Frontal cortex (tissue), 4 donors: ENCODE results near the gene ACADS. TPM values are rescaled to one million over a fixed set of nuclear protein-coding genes. Genes with fewer than 3 reads are reported as not detected.
A peak's percentile ranks its signal among the peaks of the same experiment; 100 is the strongest.

Experiments used
- DNase-seq, 2 donors: peaks; one replicate each; pipeline ENCODE4 v3.0.0; 2012; ENCODE audit warnings: low spot score in 2 of 2
- FAIRE-seq: peaks from 2 replicates; lab custom pipeline; 2012; peaks lifted over from hg19 to GRCh38; lab: Jason Lieb, UNC
- total RNA-seq: library from RNA; depleted of rRNA; stranded (reverse); fragments of >200 nt; gene quantifications from one replicate; pipeline ENCODE4 v1.2.3, GENCODE V29; 2014
- donor health status: control.
- donor health status: control.
- donor health status: control.

ACADS gene
- 4.9 TPM for total RNA-seq

GRCh38 chr12:120725659-120726509 lies at the start of gene ACADS:
Gene ACADS (plus strand): TSS chr12:120725826. CDS start chr12:120725886, 60 bp downstream.
- FAIRE-seq = no peak
- peak; percentile 92 to 98 for DNase-seq

- FAIRE-seq (no peak), DNase-seq (no peak)
These were observed 47.7 kb upstream of the ACADS start for GRCh38 chr12:120677765-120678473.

GRCh38 chr12:120678572-120678971 lies 47.1 kb upstream of the ACADS start:
- FAIRE-seq (no peak), DNase-seq (no peak)

GRCh38 chr12:120680165-120680738 lies 45.4 kb upstream of the ACADS start:
- DNase-seq (no peak), FAIRE-seq (no peak)

GRCh38 chr12:120684523-120684932 lies 41.1 kb upstream of the ACADS start:
- FAIRE-seq = no peak
- DNase-seq = no peak

- FAIRE-seq (no peak), DNase-seq (no peak)
These were observed 40.1 kb upstream of the ACADS start for GRCh38 chr12:120685522-120685921.

- DNase-seq (peak; percentile 90), FAIRE-seq (no peak)
These were observed 39.4 kb upstream of the ACADS start for GRCh38 chr12:120686151-120686689.

GRCh38 chr12:120686690-120687577 lies 38.7 kb upstream of the ACADS start, which contains the start of gene MLEC:
Gene MLEC (plus strand): TSS chr12:120687149. CDS start chr12:120687297, 148 bp downstream.
- peak; percentile 98 to 99 for DNase-seq
- FAIRE-seq = peak; percentile 33

- no peak for FAIRE-seq
These were observed 37.9 kb upstream of the ACADS start for GRCh38 chr12:120687578-120688289.

GRCh38 chr12:120688527-120689071 lies 37.0 kb upstream of the ACADS start:
- DNase-seq = no peak
- no peak for FAIRE-seq

More at GRCh38 chr12:120687578-120688289, 37.9 kb upstream of the ACADS start:
- no peak for DNase-seq

GRCh38 chr12:120689397-120690082 lies 36.1 kb upstream of the ACADS start:
- DNase-seq (no peak), FAIRE-seq (no peak)

- FAIRE-seq (no peak), DNase-seq (no peak)
These were observed 35.6 kb upstream of the ACADS start for GRCh38 chr12:120690083-120690450.

- no peak for FAIRE-seq
- no peak for DNase-seq
These were observed 34.6 kb upstream of the ACADS start for GRCh38 chr12:120690978-120691377.

GRCh38 chr12:120692524-120693033 lies 33.0 kb upstream of the ACADS start:
- FAIRE-seq = no peak
- DNase-seq = no peak

- no peak for DNase-seq
- FAIRE-seq = no peak
These were observed 31.8 kb upstream of the ACADS start for GRCh38 chr12:120693848-120694247.

GRCh38 chr12:120696626-120697025 lies 29.0 kb upstream of the ACADS start:
- DNase-seq (no peak), FAIRE-seq (no peak)

GRCh38 chr12:120697344-120697743 lies 28.3 kb upstream of the ACADS start:
- FAIRE-seq = no peak
- no peak for DNase-seq

GRCh38 chr12:120698665-120699064 lies 27.0 kb upstream of the ACADS start:
- DNase-seq (no peak), FAIRE-seq (no peak)
